IMR-90 (cell line): Measurements from ENCODE around the gene NLGN2. TPM values are rescaled to one million over a fixed set of nuclear protein-coding genes. Genes with fewer than 3 reads are reported as not detected.

ENCODE experiments used
- ATAC-seq: fragments of 200-7000 bp; cut with Tn5 transposase; 2 replicates; pipeline ENCODE4 v1.9.1; 2020; ENCODE audit warnings: low read depth, mild to moderate bottlenecking, moderate library complexity
- BruUV-seq: library from RNA; stranded (reverse); fragments of 400-500 nt; replicated peaks from 2 replicates; lab custom pipeline; 2021; lab: Mats Ljungman, UMichigan
- CTCF ChIA-PET: fragments of 300-600 bp; formaldehyde crosslinking; extraction: SDS; loops from one replicate; lab custom pipeline; 2021; ENCODE audit warnings: antibody characterized with exemption; lab: Yijun Ruan, JAX
- POLR2A ChIA-PET: fragments of 300-600 bp; sonication (Branson Sonifier 250); formaldehyde crosslinking; loops from one replicate; lab custom pipeline; 2022; ENCODE audit warnings: antibody characterized with exemption; ENCODE audit not compliant: unreplicated experiment; lab: Charles Lee
- DNase-seq: peaks from one replicate; pipeline ENCODE4 v3.0.0; 2013
- H2AFZ ChIP-seq: replicated peaks from 2 replicates; pipeline ENCODE3; 2013; ENCODE audit warnings: low read length, mild to moderate bottlenecking; ENCODE audit not compliant: poor library complexity
- H2AK5ac ChIP-seq: 2 replicates; pipeline ENCODE4 v1.6.1; 2013; ENCODE audit warnings: low read depth, low read length, inconsistent platforms
- H2AK9ac ChIP-seq: replicated peaks from 2 replicates; pipeline ENCODE3; 2013; ENCODE audit warnings: mild to moderate bottlenecking, low read depth, low read length, moderate library complexity; ENCODE audit not compliant: poor library complexity
- H2BK120ac ChIP-seq: 2 replicates; pipeline ENCODE4 v1.6.1; 2013; ENCODE audit warnings: low read depth, low read length, inconsistent platforms
- H2BK15ac ChIP-seq: 3 replicates; pipeline ENCODE4 v1.6.1; 2013; ENCODE audit warnings: low read depth, low read length, inconsistent platforms
- H2BK20ac ChIP-seq: 2 replicates; pipeline ENCODE4 v1.6.1; 2013; ENCODE audit warnings: low read depth, mild to moderate bottlenecking, inconsistent platforms, low read length, moderate library complexity
- H2BK5ac ChIP-seq: 2 replicates; pipeline ENCODE4 v1.6.1; 2013; ENCODE audit warnings: mild to moderate bottlenecking, low read depth, low read length, inconsistent platforms; ENCODE audit not compliant: poor library complexity, severe bottlenecking
- H3K14ac ChIP-seq: replicated peaks from 2 replicates; pipeline ENCODE4 v1.6.1; 2013; ENCODE audit warnings: low read depth, low read length, inconsistent platforms
- H3K18ac ChIP-seq: 2 replicates; pipeline ENCODE4 v1.6.1; 2013; ENCODE audit warnings: low read depth, low read length, control low read depth
- H3K23ac ChIP-seq: 2 replicates; pipeline ENCODE4 v1.6.1; 2013; ENCODE audit warnings: low read depth, low read length, inconsistent platforms
- H3K27ac ChIP-seq: 2 replicates; pipeline ENCODE4 v1.5.1; 2013; ENCODE audit warnings: mild to moderate bottlenecking, control low read depth, low read length; ENCODE audit not compliant: insufficient read depth
- H3K27me3 ChIP-seq: 2 replicates; pipeline ENCODE4 v1.6.1; 2013; ENCODE audit warnings: low read length; ENCODE audit not compliant: control insufficient read depth, insufficient read depth
- H3K36me3 ChIP-seq: 2 replicates; pipeline ENCODE4 v1.6.1; 2013; ENCODE audit warnings: low read length, mixed read lengths; ENCODE audit not compliant: control insufficient read depth, insufficient read depth
- H3K4ac ChIP-seq: 2 replicates; pipeline ENCODE4 v1.6.1; 2013; ENCODE audit warnings: low read depth, low read length, inconsistent platforms
- H3K4me1 ChIP-seq: 2 replicates; pipeline ENCODE4 v1.6.1; 2013; ENCODE audit warnings: low read length, mixed read lengths; ENCODE audit not compliant: control insufficient read depth, insufficient read depth
- H3K4me2 ChIP-seq: 2 replicates; pipeline ENCODE4 v1.6.1; 2013; ENCODE audit warnings: low read depth, mild to moderate bottlenecking, control low read depth, low read length, moderate library complexity
- H3K4me3 ChIP-seq: 2 replicates; pipeline ENCODE4 v1.5.1; 2013; ENCODE audit warnings: low read depth, mild to moderate bottlenecking, control low read depth, low read length, moderate library complexity; ENCODE audit not compliant: insufficient read depth
- H3K56ac ChIP-seq: 2 replicates; pipeline ENCODE4 v1.6.1; 2013; ENCODE audit warnings: low read length, inconsistent platforms; ENCODE audit not compliant: insufficient read depth; ENCODE audit errors: extremely low read depth
- H3K79me1 ChIP-seq, 2 experiments: 2 replicates each; pipeline ENCODE4 v1.6.1; 2013; ENCODE audit warnings: low read length in 2 of 2, inconsistent platforms in 1 of 2, low read depth in 1 of 2
- H3K9ac ChIP-seq: 2 replicates; pipeline ENCODE4 v1.6.1; 2013; ENCODE audit warnings: low read depth, low read length, control low read depth
- H3K9me1 ChIP-seq: 2 replicates; pipeline ENCODE4 v1.6.1; 2013; ENCODE audit warnings: low read length, inconsistent platforms; ENCODE audit not compliant: insufficient read depth
- H3K9me3 ChIP-seq: 2 replicates; pipeline ENCODE4 v1.6.1; 2013; ENCODE audit warnings: low read length; ENCODE audit not compliant: control insufficient read depth, insufficient read depth
- H4K20me1 ChIP-seq: 2 replicates; pipeline ENCODE4 v1.6.1; 2013; ENCODE audit warnings: low read length, inconsistent platforms; ENCODE audit not compliant: insufficient read depth
- H4K5ac ChIP-seq: 2 replicates; pipeline ENCODE4 v1.6.1; 2013; ENCODE audit warnings: mild to moderate bottlenecking, low read depth, low read length, control low read depth
- H4K8ac ChIP-seq, 2 experiments: 2 replicates each; pipeline ENCODE4 v1.6.1; 2013; ENCODE audit warnings: low read depth in 2 of 2, low read length in 2 of 2, control low read depth in 1 of 2, inconsistent platforms in 1 of 2
- H4K91ac ChIP-seq: 2 replicates; pipeline ENCODE4 v1.6.1; 2013; ENCODE audit warnings: low read depth, low read length, inconsistent platforms; ENCODE audit not compliant: insufficient read depth
- MAFK ChIP-seq: IDR thresholded peaks from 2 replicates; pipeline ENCODE4 v1.6.1; 2012; ENCODE audit warnings: low read depth, low read length, improper control_type of control experiment
- RCOR1 ChIP-seq: IDR thresholded peaks from 2 replicates; pipeline ENCODE4 v1.6.1; 2012; ENCODE audit warnings: mild to moderate bottlenecking, low read length, improper control_type of control experiment; ENCODE audit not compliant: insufficient replicate concordance
- WGBS, 2 experiments: methylation state at CpG; one replicate each; pipeline versions ENCODE4 v1.1.5 to v1.1.7; 2013; ENCODE audit warnings: missing lambda C conversion rate in 2 of 2; ENCODE audit not compliant: insufficient read length in 1 of 2; ENCODE audit errors: extremely low coverage in 2 of 2; 5-methylcytosine and 5-hydroxymethylcytosine counted together
- dilution Hi-C: fragments of 300-500 bp; cut with HindIII; formaldehyde crosslinking; loops from one replicate; pipeline ENCODE4 v1.14.3; 2018; ENCODE audit warnings: low sequenced_read_pairs; ENCODE audit not compliant: unreplicated experiment
- in situ Hi-C: fragments of 300-500 bp; cut with MboI; formaldehyde crosslinking; loops from 3 replicates; pipeline ENCODE4 v1.14.3; 2019; ENCODE audit warnings: low sequenced_read_pairs, inconsistent platforms, mixed read lengths
- intact Hi-C: fragments of 100-400 bp; cut with micrococcal nuclease; formaldehyde crosslinking; loops from 2 replicates; pipeline ENCODE4 v1.10.0; 2022
- polyA plus RNA-seq, 3 experiments: library from polyadenylated mRNA; depleted of rRNA; stranded (reverse); fragments of >200 nt; gene quantifications; 2 replicates each; pipeline ENCODE4 v1.2.3, GENCODE V29; 2012; ENCODE audit warnings: low replicate concordance in 1 of 3
- total RNA-seq: library from RNA; depleted of rRNA; stranded (reverse); fragments of >200 nt; gene quantifications from 2 replicates; pipeline ENCODE4 v1.2.3, GENCODE V29; 2012

Gene NLGN2
- total and polyA plus RNA-seq, 2 of the 4 experiments (the other 2 are of a cell fraction) = 1.8 to 38.1 TPM

- Histone ChIP-seq H2BK20ac (no peak overlapping the region), H3K27ac (0 out of 2 replicates have a peak overlapping the region, but pooled peaks have one; percentile 6), H3K36me3 (peaks cover 26% of the 10 kb centered on the region), H2BK5ac (no peak overlapping the region), H3K4ac (no peak overlapping the region), H4K20me1 (peaks cover 7% of the 10 kb centered on the region), H2BK120ac (no peak overlapping the region), H3K23ac (no peak overlapping the region), H3K9ac (peak overlapping the region; percentile 82), H2AFZ (peak overlapping the region; percentile 56), H3K56ac (no peak overlapping the region), H3K4me1 (peaks cover 9% of the 10 kb centered on the region), H2BK15ac (no peak overlapping the region), H4K5ac (no peak overlapping the region), H3K18ac (no peak overlapping the region), H2AK5ac (peak overlapping the region; percentile 63; the same call in 1 of the 2 replicates), H3K4me3 (peak overlapping the region; percentile 94), H3K14ac (no peak overlapping the region), H4K91ac (no peak overlapping the region), H4K8ac (0 out of 4 replicates have a peak overlapping the region, but pooled peaks of 1 of the 2 experiments have one; percentile 15), H3K4me2 (peak overlapping the region; percentile 96), H3K9me1 (0 out of 2 replicates have a peak, but pooled peaks cover 4% of the 10 kb centered on the region), H3K27me3 (no peaks in the 10 kb centered on the region), H2AK9ac (peak overlapping the region; percentile 89), H3K79me1 (peaks cover 11 to 50% of the 10 kb centered on the region in 2 experiments), H3K9me3 (no peaks in the 10 kb centered on the region)
- in situ Hi-C loops = no loop called here
- ChIA-PET CTCF (interaction anchor here (1.1 kb wide), 1 partner anchor 30 kb away, joined by 3 read pairs; no protein-coding TSS in a partner anchor), POLR2A (interaction anchor here (0.6 to 0.7 kb wide), 2 partner anchors 14 to 31 kb away, joined by 3 to 8 read pairs; partner anchors contain the start of gene SPEM1)
- dilution Hi-C loops = no loop called here
- no TSS peak for BruUV-seq
- WGBS, 2 experiments = 20% methylated on average over 2 of the region's 12 CpGs; no CpG with 5 or more reads in 1 of the 2 experiments
- peak; percentile 32; the same call in 1 of the 2 replicates for TF ChIP-seq MAFK
- TF ChIP-seq RCOR1 = no peak
- DNase-seq (no peak), ATAC-seq (no peak)
- intact Hi-C loops = no loop called here
Measured at GRCh38 chr17:7406235-7406825, 1.3 kb upstream of the NLGN2 start.
